HFFc6 (cell line): ENCODE data around the gene FHL1. TPM values are rescaled to one million over a fixed set of nuclear protein-coding genes. Genes with fewer than 3 reads are reported as not detected.

Experiments
- DNase-seq: peaks from one replicate; pipeline ENCODE4 v3.0.0-alpha.2; 2018
- H3K27ac Mint-ChIP-seq: 2 replicates; pipeline ENCODE4 v1.8.0; 2020; ENCODE audit warnings: mild to moderate bottlenecking, mixed read lengths
- H3K27me3 Mint-ChIP-seq: 2 replicates; pipeline ENCODE4 v1.8.0; 2021; ENCODE audit warnings: mild to moderate bottlenecking, moderate library complexity, mixed read lengths; ENCODE audit not compliant: insufficient read depth
- H3K36me3 Mint-ChIP-seq: 2 replicates; pipeline ENCODE4 v1.8.0; 2021; ENCODE audit warnings: low read depth, mixed read lengths
- H3K4me1 Mint-ChIP-seq: 2 replicates; pipeline ENCODE4 v1.8.0; 2020; ENCODE audit warnings: low read depth, mixed read lengths
- H3K4me3 Mint-ChIP-seq: 2 replicates; pipeline ENCODE4 v1.8.0; 2020; ENCODE audit warnings: mild to moderate bottlenecking, moderate library complexity, mixed read lengths
- H3K9me3 Mint-ChIP-seq: 2 replicates; pipeline ENCODE4 v1.8.0; 2020; ENCODE audit warnings: mild to moderate bottlenecking, mixed read lengths
- CTCF ChIP-seq: fragments of 200-600 bp; sonication (generic); IDR thresholded peaks from 2 replicates; pipeline ENCODE4 v1.5.0; 2021; ENCODE audit warnings: antibody characterized with exemption, mild to moderate bottlenecking
- total RNA-seq, 6 experiments: library from RNA; stranded (reverse); fragmentation: NEBNext Ultra II Directional; extraction: Animal tissue kit (Norgen Biotek cat#: 25700); gene quantifications; 2 replicates in 1 of 6; 3 replicates in 5 of 6; pipeline ENCODE4 v1.2.3, GENCODE V29; 2021

The FHL1 gene
- total RNA-seq, 6 experiments from 2014 or later: 409 to 808 (median 455) TPM

DNA sequence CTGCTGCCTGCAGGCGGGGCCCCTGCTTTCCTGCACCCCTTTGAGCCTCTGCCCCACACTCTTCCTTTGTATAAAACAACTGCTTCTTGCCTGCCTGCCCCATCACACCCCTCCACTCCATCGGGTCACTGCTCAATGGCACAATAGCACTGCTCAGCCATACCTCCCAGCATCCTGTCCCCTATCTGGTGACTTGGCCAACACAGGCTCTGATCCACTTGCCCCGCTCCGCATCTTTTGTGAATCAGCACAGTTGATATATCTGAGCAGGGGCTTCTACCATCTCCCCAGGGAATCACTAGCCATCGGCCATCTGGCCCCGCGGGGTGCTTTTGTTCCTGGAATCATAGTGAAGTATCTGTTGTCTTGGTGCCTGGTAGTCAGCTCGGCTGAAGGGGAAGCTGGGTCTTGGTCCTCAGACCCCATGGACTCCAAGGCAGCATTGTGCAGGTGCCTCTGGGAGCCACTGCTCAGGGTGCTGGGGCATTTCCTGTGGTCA lies 58.6 kb downstream of the FHL1 start:
- TF ChIP-seq CTCF: no peak
- H3K4me1 Mint-ChIP-seq: peaks cover 65% of the 10 kb centered on the region
- peaks cover 22% of the 10 kb centered on the region for H3K36me3 Mint-ChIP-seq
- peak overlapping the region; percentile 59 for H3K27ac Mint-ChIP-seq
- H3K9me3 Mint-ChIP-seq: no peaks in the 10 kb centered on the region
- H3K27me3 Mint-ChIP-seq: no peaks in the 10 kb centered on the region
- DNase-seq: no peak
- H3K4me3 Mint-ChIP-seq: no peak overlapping the region

GRCh38 chrX:136206916-136207315 lies 59.6 kb downstream of the FHL1 start:
- Mint-ChIP-seq H3K27me3 (no peaks in the 10 kb centered on the region), H3K9me3 (no peaks in the 10 kb centered on the region), H3K36me3 (peaks cover 18% of the 10 kb centered on the region), H3K27ac (no peak overlapping the region), H3K4me1 (peaks cover 55% of the 10 kb centered on the region), H3K4me3 (no peak overlapping the region)
- no peak for DNase-seq
- no peak for TF ChIP-seq CTCF

GRCh38 chrX:136207546-136207945 lies 60.2 kb downstream of the FHL1 start:
- peaks cover 18% of the 10 kb centered on the region for H3K36me3 Mint-ChIP-seq
- no peaks in the 10 kb centered on the region for H3K9me3 Mint-ChIP-seq
- TF ChIP-seq CTCF: no peak
- no peaks in the 10 kb centered on the region; the same call in 1 of the 2 replicates for H3K27me3 Mint-ChIP-seq
- peaks cover 54% of the 10 kb centered on the region for H3K4me1 Mint-ChIP-seq
- no peak overlapping the region for H3K4me3 Mint-ChIP-seq
- H3K27ac Mint-ChIP-seq: peak overlapping the region; percentile 29; the same call in 1 of the 2 replicates
- no peak for DNase-seq

- DNase-seq: no peak
- Mint-ChIP-seq H3K4me1 (peaks cover 57% of the 10 kb centered on the region), H3K9me3 (no peaks in the 10 kb centered on the region), H3K4me3 (no peak overlapping the region), H3K27me3 (peaks cover 2% of the 10 kb centered on the region), H3K27ac (peak overlapping the region; percentile 72), H3K36me3 (peaks cover 18% of the 10 kb centered on the region)
- TF ChIP-seq CTCF: peak; percentile 74
Measured at GRCh38 chrX:136209016-136209738, 61.8 kb downstream of the FHL1 start.

DNA sequence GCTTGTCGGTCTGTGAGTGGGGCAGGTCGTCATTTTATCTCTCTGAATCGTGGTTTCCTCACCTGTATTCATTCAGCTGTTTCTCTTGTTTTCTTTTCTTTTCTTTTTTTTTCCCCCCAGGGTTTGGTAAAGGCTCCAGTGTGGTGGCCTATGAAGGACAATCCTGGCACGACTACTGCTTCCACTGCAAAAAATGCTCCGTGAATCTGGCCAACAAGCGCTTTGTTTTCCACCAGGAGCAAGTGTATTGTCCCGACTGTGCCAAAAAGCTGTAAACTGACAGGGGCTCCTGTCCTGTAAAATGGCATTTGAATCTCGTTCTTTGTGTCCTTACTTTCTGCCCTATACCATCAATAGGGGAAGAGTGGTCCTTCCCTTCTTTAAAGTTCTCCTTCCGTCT lies 62.4 kb downstream of the FHL1 start:
- H3K27ac Mint-ChIP-seq: peak overlapping the region; percentile 9; the same call in 1 of the 2 replicates
- no peaks in the 10 kb centered on the region for H3K9me3 Mint-ChIP-seq
- H3K36me3 Mint-ChIP-seq: peaks cover 16% of the 10 kb centered on the region
- DNase-seq: no peak
- no peak for TF ChIP-seq CTCF
- H3K4me1 Mint-ChIP-seq: peaks cover 57% of the 10 kb centered on the region
- H3K4me3 Mint-ChIP-seq: no peak overlapping the region
- peaks cover 2% of the 10 kb centered on the region for H3K27me3 Mint-ChIP-seq
